A549 (cell line): ENCODE results near the gene CEP164. TPM values are rescaled to one million over a fixed set of nuclear protein-coding genes. Genes with fewer than 3 reads are reported as not detected.

Experiments used
- ATAC-seq, 2 experiments: fragments of 200-7000 bp in 1 of 2; fragments of >200 bp in 1 of 2; cut with Nextera tagmentation in 1 of 2; cut with Tn5 transposase in 1 of 2; 3 replicates each; pipeline versions ENCODE4 v1.8.0 to v1.9.1; 2018 to 2020; ENCODE audit warnings: mild to moderate bottlenecking in 1 of 2, moderate library complexity in 1 of 2
- CTCF ChIA-PET: fragments of 300-600 bp; sonication (Branson Sonifier 250); formaldehyde crosslinking; extraction: SDS; loops from one replicate; lab custom pipeline; 2021; ENCODE audit warnings: antibody characterized with exemption, inconsistent platforms; lab: Yijun Ruan, JAX
- POLR2A ChIA-PET: fragments of 350-600 bp; formaldehyde crosslinking; extraction: SDS; loops from one replicate; lab custom pipeline; 2021; ENCODE audit warnings: antibody characterized with exemption, inconsistent platforms; lab: Yijun Ruan, JAX
- DNase-seq, 2 experiments: peaks; one replicate each; pipeline versions ENCODE4 v3.0.0 to v3.0.0-alpha.2; 2011 to 2016; ENCODE audit warnings: low read depth in 1 of 2, low spot score in 1 of 2
- FAIRE-seq: peaks from 2 replicates; lab custom pipeline; 2011; peaks lifted over from hg19 to GRCh38; lab: Jason Lieb, UNC
- H3K27ac ChIP-seq, 2 experiments: fragments of >200 bp; sonication (Bioruptor Twin); formaldehyde crosslinking; 3 replicates each; pipeline ENCODE4 v1.5.1; 2016 to 2017
- H3K4me1 ChIP-seq: fragments of >200 bp; sonication (Bioruptor Twin); formaldehyde crosslinking; 3 replicates; pipeline ENCODE4 v1.6.1; 2016
- H3K4me2 ChIP-seq: fragments of >200 bp; sonication (Bioruptor Twin); formaldehyde crosslinking; 3 replicates; pipeline ENCODE4 v1.6.1; 2016
- H3K4me3 ChIP-seq: fragments of >200 bp; sonication (Bioruptor Twin); formaldehyde crosslinking; 3 replicates; pipeline ENCODE4 v1.5.1; 2016
- H3K9me3 ChIP-seq: fragments of >200 bp; sonication (Bioruptor Twin); formaldehyde crosslinking; 3 replicates; pipeline ENCODE4 v1.6.1; 2016
- BCL3 ChIP-seq: fragments of >200 bp; sonication (Bioruptor Twin); formaldehyde crosslinking; IDR thresholded peaks from 3 replicates; pipeline ENCODE4 v1.6.1; 2016
- CBX2 ChIP-seq: fragments of 200-600 bp; sonication (generic); IDR thresholded peaks from 2 replicates; pipeline ENCODE4 v1.6.1; 2016; ENCODE audit warnings: low read depth, mild to moderate bottlenecking, borderline replicate concordance
- CHD2 ChIP-seq: fragments of 150-350 bp; IDR thresholded peaks from 2 replicates; pipeline ENCODE4 v1.6.1; 2014; ENCODE audit warnings: low read length; ENCODE audit not compliant: partially characterized antibody
- CHD4 ChIP-seq: fragments of 200-600 bp; sonication (generic); IDR thresholded peaks from 2 replicates; pipeline ENCODE4 v1.6.1; 2016; ENCODE audit warnings: antibody characterized with exemption, mild to moderate bottlenecking, borderline replicate concordance
- E2F6 ChIP-seq: IDR thresholded peaks from 2 replicates; pipeline ENCODE4 v1.6.1; 2012; ENCODE audit warnings: low read depth, borderline replicate concordance
- EHMT2 ChIP-seq: fragments of 200-600 bp; sonication (generic); IDR thresholded peaks from 2 replicates; pipeline ENCODE4 v1.6.1; 2016; ENCODE audit warnings: antibody characterized with exemption, low read depth, mild to moderate bottlenecking, moderate library complexity
- FOSB ChIP-seq: fragments of 250-450 bp; sonication (Bioruptor Pico); IDR thresholded peaks from 2 replicates; pipeline ENCODE4 v1.5.0; 2020; ENCODE audit warnings: mild to moderate bottlenecking, moderate library complexity
- FOSL2 ChIP-seq, 2 experiments: fragments of 450-650 bp in 1 of 2; fragments of >200 bp in 1 of 2; sonication (Bioruptor Twin) in 1 of 2; formaldehyde crosslinking; IDR thresholded peaks; 2 replicates each; pipeline versions ENCODE4 v1.5.0 to v1.6.1; 2016 to 2020; ENCODE audit warnings: mild to moderate bottlenecking in 1 of 2, moderate library complexity in 1 of 2
- HEYL ChIP-seq: fragments of 250-450 bp; sonication (Bioruptor Pico); IDR thresholded peaks from 2 replicates; pipeline ENCODE4 v1.8.0; 2021; ENCODE audit warnings: mild to moderate bottlenecking, moderate library complexity
- JUNB ChIP-seq: fragments of >200 bp; sonication (Bioruptor Twin); formaldehyde crosslinking; IDR thresholded peaks from 2 replicates; pipeline ENCODE4 v1.6.1; 2016
- KDM1A ChIP-seq: fragments of 200-600 bp; sonication (generic); IDR thresholded peaks from 2 replicates; pipeline ENCODE4 v1.6.1; 2016; ENCODE audit warnings: low read depth, mild to moderate bottlenecking
- KDM5A ChIP-seq: fragments of 200-600 bp; sonication (generic); IDR thresholded peaks from 2 replicates; pipeline ENCODE4 v1.6.1; 2016; ENCODE audit warnings: antibody characterized with exemption, mild to moderate bottlenecking
- MAFK ChIP-seq: fragments of 450-650 bp; IDR thresholded peaks from 2 replicates; pipeline ENCODE4 v1.6.1; 2014; ENCODE audit not compliant: partially characterized antibody
- PHF8 ChIP-seq: fragments of 200-600 bp; sonication (generic); IDR thresholded peaks from 2 replicates; pipeline ENCODE4 v1.6.1; 2016; ENCODE audit warnings: low read depth, mild to moderate bottlenecking, antibody characterized with exemption, moderate library complexity, borderline replicate concordance
- RAD21 ChIP-seq, 2 experiments: fragments of >200 bp in 1 of 2; sonication (Bioruptor Twin) in 1 of 2; formaldehyde crosslinking in 1 of 2; IDR thresholded peaks in 1 of 2; conservative IDR thresholded peaks in 1 of 2; 2 replicates in 1 of 2; 3 replicates in 1 of 2; pipeline ENCODE4 v1.6.1; 2012 to 2018; ENCODE audit warnings: inconsistent platforms in 1 of 2
- SMC3 ChIP-seq: fragments of >200 bp; sonication (Bioruptor Twin); formaldehyde crosslinking; IDR thresholded peaks from 3 replicates; pipeline ENCODE4 v1.6.1; 2018; ENCODE audit warnings: inconsistent platforms
- SREBF2 ChIP-seq: fragments of 450-650 bp; IDR thresholded peaks from 2 replicates; pipeline ENCODE4 v1.6.1; 2014; ENCODE audit warnings: mild to moderate bottlenecking, moderate library complexity
- TP53 ChIP-seq: fragments of 250-450 bp; sonication (Bioruptor Pico); IDR thresholded peaks from 2 replicates; pipeline ENCODE4 v1.5.0; 2021; ENCODE audit warnings: mild to moderate bottlenecking, moderate library complexity
- ZC3H11A ChIP-seq: fragments of 450-650 bp; IDR thresholded peaks from 2 replicates; pipeline ENCODE4 v1.6.1; 2014; ENCODE audit warnings: antibody characterized with exemption, mild to moderate bottlenecking
- ZFP36 ChIP-seq: fragments of 450-650 bp; IDR thresholded peaks from 2 replicates; pipeline ENCODE4 v1.6.1; 2014; ENCODE audit warnings: borderline replicate concordance; ENCODE audit not compliant: partially characterized antibody
- ZNF302 ChIP-seq: fragments of 250-450 bp; sonication (Bioruptor Pico); IDR thresholded peaks from 2 replicates; pipeline ENCODE4 v1.9.0; 2021; ENCODE audit warnings: inconsistent platforms, mild to moderate bottlenecking, moderate library complexity
- WGBS: methylation state at CpG from one replicate; pipeline ENCODE4 v1.1.6; 2017; ENCODE audit errors: missing lambda C conversion rate; 5-methylcytosine and 5-hydroxymethylcytosine counted together
- polyA plus RNA-seq, 4 experiments: library from polyadenylated mRNA; depleted of rRNA in 3 of 4; stranded (reverse); fragments of >200 nt; fragmentation: RNase III in 1 of 4; extraction: RNeasy Plus Mini Kit Qiagen cat#74134 plus additional on column Dnase treatment in 1 of 4; gene quantifications; 2 replicates in 3 of 4; 3 replicates in 1 of 4; pipeline ENCODE4 v1.2.3, GENCODE V29; 2011 to 2017

CEP164 gene
- polyA plus RNA-seq, 2 of the 4 experiments (the other 2 are of a cell fraction) = 17.4 to 19.6 TPM

GRCh38 chr11:117442049-117442868 is 114.6 kb downstream of the CEP164 start:
- FAIRE-seq (no peak), DNase-seq (no peak), ATAC-seq (no peak)
- Histone ChIP-seq H3K4me2 (no peak overlapping the region), H3K4me1 (no peaks in the 10 kb centered on the region), H3K4me3 (no peak overlapping the region), H3K9me3 (no peaks in the 10 kb centered on the region), H3K27ac (no peak overlapping the region)
- 72% methylated on average over 16 of the region's 16 CpGs for WGBS
- ChIA-PET CTCF (interaction anchor here (1.4 to 4.2 kb wide), 3 partner anchors 9 to 366 kb away, joined by 3 to 25 read pairs (median 9); no protein-coding TSS in a partner anchor), POLR2A (no interaction called here)
- TF ChIP-seq SREBF2 (no peak), KDM1A (no peak), MAFK (no peak), EHMT2 (no peak), BCL3 (no peak), JUNB (no peak), FOSB (CRISPR knock-in tag) (no peak), CBX2 (no peak), E2F6 (no peak), SMC3 (no peak), ZFP36 (no peak), CHD2 (no peak), TP53 (CRISPR knock-in tag) (no peak), CHD4 (no peak)

- DNase-seq = no peak
- no peak for FAIRE-seq
- POLR2A ChIA-PET = no interaction called here
- no peak for TF ChIP-seq KDM5A
- TF ChIP-seq FOSL2 (IDR thresholded peaks at IDR 0.05) = no peak
- no peak for TF ChIP-seq FOSL2 (CRISPR knock-in tag; IDR thresholded peaks at IDR 0.05)
- TF ChIP-seq HEYL (CRISPR knock-in tag) = no peak
- TF ChIP-seq ZNF302 = no peak
- Histone ChIP-seq H3K4me3 (no peak overlapping the region), H3K4me2 (no peak overlapping the region), H3K9me3 (no peaks in the 10 kb centered on the region), H3K4me1 (no peaks in the 10 kb centered on the region), H3K27ac (no peak overlapping the region)
- WGBS = 82% methylated on average over 11 of the region's 12 CpGs
- no peak; a peak in 1 of 6 replicates for ATAC-seq
- CTCF ChIA-PET = interaction anchor here (0.6 to 4.2 kb wide), 8 partner anchors 8 to 504 kb away, joined by 3 to 25 read pairs (median 3); no protein-coding TSS in a partner anchor
These were observed 115.2 kb downstream of the CEP164 start for GRCh38 chr11:117442869-117443239.

- FAIRE-seq (no peak), ATAC-seq (peak; percentile 76 to 90; a peak in 5 of 6 replicates), DNase-seq (peak; percentile 25 to 43)
- no peaks in the 10 kb centered on the region for H3K9me3 ChIP-seq
- no peaks in the 10 kb centered on the region for H3K4me1 ChIP-seq
- no peak overlapping the region for H3K27ac ChIP-seq
- no peak overlapping the region for H3K4me3 ChIP-seq
- CTCF ChIA-PET = interaction anchor here (0.6 to 4.2 kb wide), 8 partner anchors 11 to 503 kb away, joined by 3 to 25 read pairs (median 4); no protein-coding TSS in a partner anchor
- POLR2A ChIA-PET = no interaction called here
- no peak overlapping the region for H3K4me2 ChIP-seq
- WGBS = 66% methylated on average over 16 of the region's 38 CpGs
- no peak for TF ChIP-seq JUNB
- TF ChIP-seq ZC3H11A = no peak
- TF ChIP-seq HEYL (CRISPR knock-in tag) = no peak
- TF ChIP-seq PHF8 = no peak
- no peak for TF ChIP-seq CHD2
- no peak for TF ChIP-seq CBX2
- TF ChIP-seq RAD21 (conservative IDR thresholded peaks at IDR 0.05 in 1 of 2, IDR thresholded peaks at IDR 0.05 in 1 of 2) = peak; percentile 35 to 66; a peak in 3 of 5 replicates
- TF ChIP-seq, all 56 proteins: peak for 1
These were observed 115.9 kb downstream of the CEP164 start for GRCh38 chr11:117443266-117444186.
